Neuronal stem cell (in vitro differentiated cells): ENCODE measurements around the gene RCC2.
A peak's percentile ranks its signal among the peaks of the same experiment; 100 is the strongest.

Experiments used
- DNase-seq: peaks from one replicate; pipeline ENCODE4 v3.0.0-alpha.2; 2013; ENCODE audit warnings: low spot score
- H2AFZ ChIP-seq: one replicate; pipeline ENCODE4 v1.6.1; 2013; ENCODE audit warnings: mild to moderate bottlenecking, low read length, inconsistent platforms
- H2AK5ac ChIP-seq: 2 replicates; pipeline ENCODE4 v1.6.1; 2013; ENCODE audit warnings: low read depth, mild to moderate bottlenecking, inconsistent platforms, low read length, moderate library complexity, mixed read lengths
- H2BK120ac ChIP-seq: 2 replicates; pipeline ENCODE4 v1.6.1; 2013; ENCODE audit warnings: low read depth, mild to moderate bottlenecking, inconsistent platforms, low read length, moderate library complexity, mixed read lengths
- H2BK12ac ChIP-seq: one replicate; pipeline ENCODE4 v1.6.1; 2013; ENCODE audit warnings: low read length, inconsistent platforms
- H2BK15ac ChIP-seq: 2 replicates; pipeline ENCODE4 v1.6.1; 2013; ENCODE audit warnings: mild to moderate bottlenecking, low read length, inconsistent platforms, mixed read lengths
- H2BK5ac ChIP-seq: one replicate; pipeline ENCODE4 v1.6.1; 2013; ENCODE audit warnings: inconsistent platforms, mild to moderate bottlenecking, low read length, moderate library complexity
- H3K14ac ChIP-seq: one replicate; pipeline ENCODE4 v1.6.1; 2013; ENCODE audit warnings: low read length, inconsistent platforms
- H3K18ac ChIP-seq: 2 replicates; pipeline ENCODE4 v1.6.1; 2013; ENCODE audit warnings: low read length, inconsistent platforms
- H3K23ac ChIP-seq: 2 replicates; pipeline ENCODE4 v1.6.1; 2013; ENCODE audit warnings: low read depth, mild to moderate bottlenecking, mixed read lengths, low read length, inconsistent platforms; ENCODE audit not compliant: poor library complexity
- H3K27ac ChIP-seq: replicated peaks from 3 replicates; pipeline ENCODE4 v1.5.1; 2013; ENCODE audit warnings: low read length, inconsistent platforms
- H3K27me3 ChIP-seq, 3 experiments: 2 replicates each; pipeline ENCODE4 v1.6.1; 2013; ENCODE audit warnings: low read length in 3 of 3, mild to moderate bottlenecking in 2 of 3, inconsistent platforms in 1 of 3, low read depth in 1 of 3, mixed read lengths in 1 of 3, moderate library complexity in 1 of 3; ENCODE audit not compliant: control insufficient read depth in 3 of 3, insufficient read depth in 3 of 3
- H3K36me3 ChIP-seq, 2 donors: replicated peaks in 1 of 2; 2 replicates each; pipeline ENCODE4 v1.6.1; 2013; ENCODE audit warnings: low read length in 2 of 2; ENCODE audit not compliant: control insufficient read depth in 2 of 2, insufficient read depth in 2 of 2
- H3K4ac ChIP-seq: 2 replicates; pipeline ENCODE4 v1.6.1; 2013; ENCODE audit warnings: inconsistent platforms, mild to moderate bottlenecking, low read length, moderate library complexity
- H3K4me1 ChIP-seq, 2 donors: 1 replicate in 1 of 2; 2 replicates in 1 of 2; pipeline ENCODE4 v1.6.1; 2013; ENCODE audit warnings: low read length in 2 of 2, low read depth in 1 of 2; ENCODE audit not compliant: control insufficient read depth in 2 of 2, insufficient read depth in 1 of 2
- H3K4me2 ChIP-seq: one replicate; pipeline ENCODE4 v1.6.1; 2013; ENCODE audit warnings: mild to moderate bottlenecking, low read length, inconsistent platforms; ENCODE audit not compliant: insufficient read depth, poor library complexity, severe bottlenecking
- H3K4me3 ChIP-seq, 2 donors: 2 replicates each; pipeline ENCODE4 v1.5.1; 2013; ENCODE audit warnings: low read length in 2 of 2, mild to moderate bottlenecking in 2 of 2, inconsistent platforms in 1 of 2, moderate library complexity in 1 of 2
- H3K79me1 ChIP-seq: one replicate; pipeline ENCODE4 v1.6.1; 2013; ENCODE audit warnings: low read depth, mild to moderate bottlenecking, inconsistent platforms, low read length, moderate library complexity
- H3K9ac ChIP-seq: one replicate; pipeline ENCODE4 v1.6.1; 2013; ENCODE audit warnings: mild to moderate bottlenecking, low read depth, low read length, inconsistent platforms; ENCODE audit not compliant: poor library complexity
- H3K9me3 ChIP-seq, 2 donors: replicated peaks in 1 of 2; 2 replicates each; pipeline versions ENCODE3 to v1.6.1; 2013; ENCODE audit warnings: low read length in 2 of 2, mild to moderate bottlenecking in 2 of 2, inconsistent platforms in 1 of 2, low read depth in 1 of 2, mixed read lengths in 1 of 2, moderate library complexity in 1 of 2; ENCODE audit not compliant: control insufficient read depth in 2 of 2, insufficient read depth in 1 of 2
- H4K8ac ChIP-seq: one replicate; pipeline ENCODE4 v1.6.1; 2013; ENCODE audit warnings: low read depth, mild to moderate bottlenecking, inconsistent platforms, low read length, moderate library complexity
- H4K91ac ChIP-seq: one replicate; pipeline ENCODE4 v1.6.1; 2013; ENCODE audit warnings: low read length, low read depth, mild to moderate bottlenecking, inconsistent platforms; ENCODE audit not compliant: poor library complexity
- WGBS, 2 donors: extraction: QIAGEN DNeasy Blood & Tissue Kit; methylation state at CpG; one replicate each; pipeline ENCODE4 v1.1.7; 2013; ENCODE audit warnings: missing lambda C conversion rate in 2 of 2, mixed read lengths in 1 of 2; ENCODE audit not compliant: insufficient read length in 2 of 2, insufficient replicate concordance in 1 of 2; ENCODE audit errors: extremely low coverage in 2 of 2; 5-methylcytosine and 5-hydroxymethylcytosine counted together

Gene RCC2

GRCh38 chr1:17465228-17465627 is 25.8 kb upstream of the RCC2 start:
- no peak overlapping the region for H4K8ac ChIP-seq
- H3K23ac ChIP-seq, result no peak overlapping the region
- H3K9ac ChIP-seq, result no peak overlapping the region
- no peak overlapping the region for H3K4ac ChIP-seq
- H3K9me3 ChIP-seq, result no peaks in the 10 kb centered on the region
- no peaks in the 10 kb centered on the region for H3K79me1 ChIP-seq
- no peak overlapping the region for H3K14ac ChIP-seq
- H3K4me2 ChIP-seq, result no peak overlapping the region
- WGBS, 2 donors, result no CpG with 5 or more reads among the region's 6 CpGs
- H2BK12ac ChIP-seq, result no peak overlapping the region
- H2BK15ac ChIP-seq, result no peak overlapping the region
- no peak overlapping the region for H4K91ac ChIP-seq
- H2BK5ac ChIP-seq, result no peak overlapping the region
- no peak overlapping the region for H2AK5ac ChIP-seq
- no peaks in the 10 kb centered on the region for H3K27me3 ChIP-seq
- no peak overlapping the region for H3K18ac ChIP-seq
- no peak overlapping the region for H3K4me3 ChIP-seq
- H2AFZ ChIP-seq, result no peak overlapping the region
- H3K36me3 ChIP-seq, result no peaks in the 10 kb centered on the region
- DNase-seq, result no peak
- H2BK120ac ChIP-seq, result no peak overlapping the region
- H3K4me1 ChIP-seq, result no peaks in the 10 kb centered on the region
- no peak overlapping the region for H3K27ac ChIP-seq

- Histone ChIP-seq H3K4me1 (no peaks in the 10 kb centered on the region), H2AK5ac (no peak overlapping the region), H2BK120ac (no peak overlapping the region), H3K79me1 (no peaks in the 10 kb centered on the region), H3K4ac (no peak overlapping the region), H2AFZ (no peak overlapping the region), H2BK5ac (no peak overlapping the region), H2BK15ac (no peak overlapping the region), H2BK12ac (no peak overlapping the region), H3K4me2 (no peak overlapping the region), H3K14ac (no peak overlapping the region), H3K23ac (no peak overlapping the region), H3K9me3 (no peaks in the 10 kb centered on the region), H3K4me3 (no peak overlapping the region), H3K27ac (no peak overlapping the region), H3K27me3 (no peaks in the 10 kb centered on the region), H3K9ac (no peak overlapping the region), H3K36me3 (no peaks in the 10 kb centered on the region), H4K8ac (no peak overlapping the region), H3K18ac (no peak overlapping the region), H4K91ac (no peak overlapping the region)
- no peak for DNase-seq
Observed at GRCh38 chr1:17463991-17464390, 24.5 kb upstream of the RCC2 start.

- H3K18ac ChIP-seq, result no peak overlapping the region
- no peak for DNase-seq
- WGBS, 2 donors, result no CpG with 5 or more reads among the region's 5 CpGs
- H2AK5ac ChIP-seq, result no peak overlapping the region
- H3K23ac ChIP-seq, result no peak overlapping the region
- H2AFZ ChIP-seq, result no peak overlapping the region
- no peak overlapping the region for H3K4me3 ChIP-seq
- no peaks in the 10 kb centered on the region for H3K36me3 ChIP-seq
- no peaks in the 10 kb centered on the region for H3K9me3 ChIP-seq
- no peak overlapping the region for H3K9ac ChIP-seq
- no peak overlapping the region for H3K27ac ChIP-seq
- H2BK15ac ChIP-seq, result no peak overlapping the region
- H4K8ac ChIP-seq, result no peak overlapping the region
- no peak overlapping the region for H3K4me2 ChIP-seq
- H2BK5ac ChIP-seq, result no peak overlapping the region
- no peak overlapping the region for H2BK120ac ChIP-seq
- no peaks in the 10 kb centered on the region for H3K4me1 ChIP-seq
- no peak overlapping the region for H3K4ac ChIP-seq
- no peak overlapping the region for H4K91ac ChIP-seq
- H3K79me1 ChIP-seq, result no peaks in the 10 kb centered on the region
- no peak overlapping the region for H2BK12ac ChIP-seq
- H3K14ac ChIP-seq, result no peak overlapping the region
- no peaks in the 10 kb centered on the region for H3K27me3 ChIP-seq
Observed at GRCh38 chr1:17462669-17463068, 23.2 kb upstream of the RCC2 start.

GRCh38 chr1:17460219-17460618 is 20.7 kb upstream of the RCC2 start:
- H3K4me2 ChIP-seq, result no peak overlapping the region
- no CpG with 5 or more reads among the region's 10 CpGs for WGBS, 2 donors
- H2BK15ac ChIP-seq, result peak overlapping the region; percentile 73
- H2AFZ ChIP-seq, result no peak overlapping the region
- no peaks in the 10 kb centered on the region for H3K79me1 ChIP-seq
- no peak overlapping the region for H2BK12ac ChIP-seq
- no peak overlapping the region for H3K4me3 ChIP-seq
- peak overlapping the region; percentile 89 for H3K14ac ChIP-seq
- no peaks in the 10 kb centered on the region for H3K9me3 ChIP-seq
- peak overlapping the region; percentile 82 for H2BK120ac ChIP-seq
- H3K4ac ChIP-seq, result no peak overlapping the region
- H3K9ac ChIP-seq, result no peak overlapping the region
- no peaks in the 10 kb centered on the region for H3K27me3 ChIP-seq
- no peak overlapping the region for H4K91ac ChIP-seq
- H2AK5ac ChIP-seq, result peak overlapping the region; percentile 61
- H3K18ac ChIP-seq, result peak overlapping the region; percentile 48
- peak overlapping the region; percentile 17 for H3K23ac ChIP-seq
- no peak overlapping the region for H2BK5ac ChIP-seq
- no peak overlapping the region for H4K8ac ChIP-seq
- no peaks in the 10 kb centered on the region for H3K4me1 ChIP-seq
- H3K36me3 ChIP-seq, result no peaks in the 10 kb centered on the region
- no peak overlapping the region for H3K27ac ChIP-seq
- no peak for DNase-seq
